ENCODE results near the gene GPR37.

DNA sequence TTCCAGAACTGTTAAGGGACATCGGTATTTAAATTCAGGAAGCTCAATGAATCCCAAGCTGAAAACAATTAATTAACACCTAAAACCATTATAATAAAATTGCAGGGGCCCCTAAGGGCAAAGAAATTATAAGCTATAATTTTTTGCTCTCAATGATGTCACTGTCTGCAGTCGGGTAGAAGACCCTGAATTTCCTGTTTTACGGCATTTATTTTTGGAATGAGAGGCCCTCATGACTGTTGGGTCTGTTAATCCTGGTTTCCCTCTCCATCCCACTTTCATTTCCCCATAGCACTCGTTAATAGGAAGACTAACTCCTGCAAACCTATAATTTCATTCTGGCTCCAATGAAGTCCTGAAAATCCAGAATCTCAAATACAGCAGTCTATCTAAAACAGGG lies 25.8 kb upstream of the GPR37 start:
- TF ChIP-seq EP300 (conservative IDR thresholded peaks at IDR 0.05; ENCODE audit: poor library complexity, severe bottlenecking) (no peak), EZH2 (IDR thresholded peaks at IDR 0.05; ENCODE audit: borderline replicate concordance, insufficient read depth, low read length, poor library complexity, severe bottlenecking) (no peak), RAD21 (conservative IDR thresholded peaks at IDR 0.05) (no peak), TAF1 (IDR thresholded peaks at IDR 0.05; ENCODE audit: low read depth) (no peak), SMC3 (conservative IDR thresholded peaks at IDR 0.05; ENCODE audit: poor library complexity) (no peak), MXI1 (conservative IDR thresholded peaks at IDR 0.05; ENCODE audit: poor library complexity, severe bottlenecking) (no peak), POLR2AphosphoS5 (IDR thresholded peaks at IDR 0.05) (no peak)
- TF ChIP-seq, protein P1, sequence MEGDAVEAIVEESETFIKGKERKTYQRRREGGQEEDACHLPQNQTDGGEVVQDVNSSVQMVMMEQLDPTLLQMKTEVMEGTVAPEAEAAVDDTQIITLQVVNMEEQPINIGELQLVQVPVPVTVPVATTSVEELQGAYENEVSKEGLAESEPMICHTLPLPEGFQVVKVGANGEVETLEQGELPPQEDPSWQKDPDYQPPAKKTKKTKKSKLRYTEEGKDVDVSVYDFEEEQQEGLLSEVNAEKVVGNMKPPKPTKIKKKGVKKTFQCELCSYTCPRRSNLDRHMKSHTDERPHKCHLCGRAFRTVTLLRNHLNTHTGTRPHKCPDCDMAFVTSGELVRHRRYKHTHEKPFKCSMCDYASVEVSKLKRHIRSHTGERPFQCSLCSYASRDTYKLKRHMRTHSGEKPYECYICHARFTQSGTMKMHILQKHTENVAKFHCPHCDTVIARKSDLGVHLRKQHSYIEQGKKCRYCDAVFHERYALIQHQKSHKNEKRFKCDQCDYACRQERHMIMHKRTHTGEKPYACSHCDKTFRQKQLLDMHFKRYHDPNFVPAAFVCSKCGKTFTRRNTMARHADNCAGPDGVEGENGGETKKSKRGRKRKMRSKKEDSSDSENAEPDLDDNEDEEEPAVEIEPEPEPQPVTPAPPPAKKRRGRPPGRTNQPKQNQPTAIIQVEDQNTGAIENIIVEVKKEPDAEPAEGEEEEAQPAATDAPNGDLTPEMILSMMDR (IDR thresholded peaks at IDR 0.05; ENCODE audit: poor library complexity, severe bottlenecking), result no peak
- TF ChIP-seq, protein P2, sequence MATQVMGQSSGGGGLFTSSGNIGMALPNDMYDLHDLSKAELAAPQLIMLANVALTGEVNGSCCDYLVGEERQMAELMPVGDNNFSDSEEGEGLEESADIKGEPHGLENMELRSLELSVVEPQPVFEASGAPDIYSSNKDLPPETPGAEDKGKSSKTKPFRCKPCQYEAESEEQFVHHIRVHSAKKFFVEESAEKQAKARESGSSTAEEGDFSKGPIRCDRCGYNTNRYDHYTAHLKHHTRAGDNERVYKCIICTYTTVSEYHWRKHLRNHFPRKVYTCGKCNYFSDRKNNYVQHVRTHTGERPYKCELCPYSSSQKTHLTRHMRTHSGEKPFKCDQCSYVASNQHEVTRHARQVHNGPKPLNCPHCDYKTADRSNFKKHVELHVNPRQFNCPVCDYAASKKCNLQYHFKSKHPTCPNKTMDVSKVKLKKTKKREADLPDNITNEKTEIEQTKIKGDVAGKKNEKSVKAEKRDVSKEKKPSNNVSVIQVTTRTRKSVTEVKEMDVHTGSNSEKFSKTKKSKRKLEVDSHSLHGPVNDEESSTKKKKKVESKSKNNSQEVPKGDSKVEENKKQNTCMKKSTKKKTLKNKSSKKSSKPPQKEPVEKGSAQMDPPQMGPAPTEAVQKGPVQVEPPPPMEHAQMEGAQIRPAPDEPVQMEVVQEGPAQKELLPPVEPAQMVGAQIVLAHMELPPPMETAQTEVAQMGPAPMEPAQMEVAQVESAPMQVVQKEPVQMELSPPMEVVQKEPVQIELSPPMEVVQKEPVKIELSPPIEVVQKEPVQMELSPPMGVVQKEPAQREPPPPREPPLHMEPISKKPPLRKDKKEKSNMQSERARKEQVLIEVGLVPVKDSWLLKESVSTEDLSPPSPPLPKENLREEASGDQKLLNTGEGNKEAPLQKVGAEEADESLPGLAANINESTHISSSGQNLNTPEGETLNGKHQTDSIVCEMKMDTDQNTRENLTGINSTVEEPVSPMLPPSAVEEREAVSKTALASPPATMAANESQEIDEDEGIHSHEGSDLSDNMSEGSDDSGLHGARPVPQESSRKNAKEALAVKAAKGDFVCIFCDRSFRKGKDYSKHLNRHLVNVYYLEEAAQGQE (IDR thresholded peaks at IDR 0.05; ENCODE audit: borderline replicate concordance), result no peak
